Body of pancreas (tissue), 4 donors: ENCODE data around the gene RECQL5. TPM values are rescaled to one million over a fixed set of nuclear protein-coding genes. Genes with fewer than 3 reads are reported as not detected.

Experiments
- ATAC-seq: fragments of 150-250 bp; one replicate; pipeline ENCODE4 v1.9.1; 2016
- DNase-seq, 4 donors: peaks; one replicate each; pipeline ENCODE4 v3.0.0-alpha.2; 2019
- H3K27ac ChIP-seq, 4 donors: fragments of 200-600 bp; sonication (generic); 1 replicate in 3 of 4; 2 replicates in 1 of 4; pipeline versions ENCODE4 v1.5.1 to v1.6.1; 2016 to 2019; ENCODE audit warnings: mild to moderate bottlenecking in 1 of 4, mixed read lengths in 1 of 4, moderate library complexity in 1 of 4
- H3K27me3 ChIP-seq, 2 donors: fragments of 200-600 bp; sonication (generic); one replicate each; pipeline ENCODE4 v1.6.0; 2016; ENCODE audit warnings: mild to moderate bottlenecking in 1 of 2
- H3K36me3 ChIP-seq, 2 donors: fragments of 200-600 bp; sonication (generic); replicated peaks in 1 of 2; 2 replicates each; pipeline ENCODE4 v1.5.1; 2016; ENCODE audit warnings: low read depth in 2 of 2; ENCODE audit not compliant: insufficient read depth in 1 of 2
- H3K4me1 ChIP-seq: fragments of 200-600 bp; sonication (generic); one replicate; pipeline ENCODE4 v1.6.0; 2016
- H3K4me3 ChIP-seq, 2 donors: fragments of 200-600 bp; sonication (generic); 1 replicate in 1 of 2; 2 replicates in 1 of 2; pipeline ENCODE4 v1.5.1; 2016 to 2019
- H3K9me3 ChIP-seq, 3 donors: fragments of 200-600 bp; sonication (generic); 1 replicate in 2 of 3; 2 replicates in 1 of 3; pipeline ENCODE4 v1.5.1; 2016
- CTCF ChIP-seq, 7 experiments: fragments of 450-650 bp in 4 of 7; fragments of 200-600 bp in 3 of 7; sonication (generic) in 3 of 7; IDR thresholded peaks; one replicate each; pipeline ENCODE4 v1.5.1; 2016 to 2019; ENCODE audit warnings: antibody characterized with exemption in 7 of 7
- POLR2A ChIP-seq, 3 donors: fragments of 450-650 bp; IDR thresholded peaks; one replicate each; pipeline ENCODE4 v1.6.1; 2016; ENCODE audit warnings: antibody characterized with exemption in 3 of 3, mild to moderate bottlenecking in 2 of 3
- WGBS, 2 donors: methylation state at CpG; one replicate each; pipeline ENCODE4 v1.1.5; 2017; 5-methylcytosine and 5-hydroxymethylcytosine counted together
- intact Hi-C: fragments of 100-400 bp; cut with DNase I; formaldehyde crosslinking; loops from one replicate; pipeline ENCODE4 v1.15.1; 2023
- total RNA-seq, 2 donors: library from RNA; depleted of rRNA; stranded (reverse); fragments of >200 nt; gene quantifications; one replicate each; pipeline ENCODE4 v1.1.0, GENCODE V29; 2016

Gene RECQL5
- total RNA-seq, 2 donors from 2014 or later, result 8.6 to 38.6 TPM

- 63 to 68% methylated on average over 8 to 12 of the region's 12 CpGs for WGBS, 2 donors
- H3K27ac ChIP-seq, result peak overlapping the region in 2 of 4 donors; percentile 70 to 78
- peaks cover 25% of the 10 kb centered on the region for H3K4me1 ChIP-seq
Measured at GRCh38 chr17:75632428-75632827, 34.5 kb downstream of the RECQL5 start.

GRCh38 chr17:75631353-75631752, 35.6 kb downstream of the RECQL5 start:
- no peak for DNase-seq
- no peak overlapping the region for H3K27ac ChIP-seq
- ATAC-seq, result no peak
- H3K27me3 ChIP-seq, result no peaks in the 10 kb centered on the region
- H3K4me3 ChIP-seq, result no peak overlapping the region
- H3K4me1 ChIP-seq, result peaks cover 25% of the 10 kb centered on the region
- 84 to 92% methylated on average over 8 to 27 of the region's 27 CpGs for WGBS, 2 donors
- intact Hi-C loops, result no loop called here
- H3K36me3 ChIP-seq, result no peaks in the 10 kb centered on the region
- TF ChIP-seq CTCF (IDR thresholded peaks at IDR 0.05) (no peak), POLR2A (IDR thresholded peaks at IDR 0.05) (no peak)
- no peaks in the 10 kb centered on the region for H3K9me3 ChIP-seq

More at GRCh38 chr17:75632428-75632827, 34.5 kb downstream of the RECQL5 start:
- H3K4me3 ChIP-seq, result no peak overlapping the region
- intact Hi-C loops, result loop anchor here (2.0 kb wide), 1 partner anchor 116 kb away; no protein-coding TSS in a partner anchor
- no peaks in the 10 kb centered on the region for H3K36me3 ChIP-seq
- ATAC-seq (no peak), DNase-seq (no peak)
- TF ChIP-seq POLR2A (IDR thresholded peaks at IDR 0.05) (no peak), CTCF (IDR thresholded peaks at IDR 0.05) (no peak)
- no peaks in the 10 kb centered on the region for H3K27me3 ChIP-seq
- no peaks in the 10 kb centered on the region for H3K9me3 ChIP-seq

GRCh38 chr17:75630071-75630917, 36.7 kb downstream of the RECQL5 start:
- TF ChIP-seq POLR2A (IDR thresholded peaks at IDR 0.05), result no peak
- no peak for TF ChIP-seq CTCF (IDR thresholded peaks at IDR 0.05)
- H3K27me3 ChIP-seq, result no peaks in the 10 kb centered on the region
- ATAC-seq (no peak), DNase-seq (no peak)
- no peak overlapping the region for H3K4me3 ChIP-seq
- H3K36me3 ChIP-seq, result no peaks in the 10 kb centered on the region
- peaks cover 25% of the 10 kb centered on the region for H3K4me1 ChIP-seq
- intact Hi-C loops, result no loop called here
- H3K9me3 ChIP-seq, result no peaks in the 10 kb centered on the region
- WGBS, 2 donors, result 83 to 100% methylated on average over 1 to 23 of the region's 26 CpGs
- H3K27ac ChIP-seq, result no peak overlapping the region

GRCh38 chr17:75629157-75629556, 37.8 kb downstream of the RECQL5 start:
- H3K36me3 ChIP-seq, result no peaks in the 10 kb centered on the region

More at GRCh38 chr17:75629157-75629556, 37.8 kb downstream of the RECQL5 start:
- TF ChIP-seq CTCF (IDR thresholded peaks at IDR 0.05) (no peak), POLR2A (IDR thresholded peaks at IDR 0.05) (no peak)
- WGBS, 2 donors, result 76 to 82% methylated on average over 4 to 14 of the region's 14 CpGs
- H3K27ac ChIP-seq, result no peak overlapping the region
- no peaks in the 10 kb centered on the region for H3K27me3 ChIP-seq
- no peak for DNase-seq
- no peak for ATAC-seq
- peaks cover 19% of the 10 kb centered on the region for H3K4me1 ChIP-seq
- no peak overlapping the region for H3K4me3 ChIP-seq
- H3K9me3 ChIP-seq, result no peaks in the 10 kb centered on the region
- intact Hi-C loops, result no loop called here
